Suprapubic skin (tissue), 4 donors: Measurements from ENCODE around the gene OSTM1. TPM values are rescaled to one million over a fixed set of nuclear protein-coding genes. Genes with fewer than 3 reads are reported as not detected.

ENCODE experiments used
- DNase-seq, 2 donors: peaks; one replicate each; pipeline ENCODE4 v3.0.0-alpha.2; 2019; ENCODE audit warnings: low spot score in 2 of 2
- H3K27ac ChIP-seq: fragments of 200-600 bp; sonication (generic); one replicate; pipeline ENCODE4 v1.5.1; 2019
- H3K27me3 ChIP-seq: fragments of 200-600 bp; sonication (generic); one replicate; pipeline ENCODE4 v1.5.1; 2019
- H3K36me3 ChIP-seq: fragments of 200-600 bp; sonication (generic); one replicate; pipeline ENCODE4 v1.5.1; 2019
- H3K4me1 ChIP-seq: fragments of 200-600 bp; sonication (generic); one replicate; pipeline ENCODE4 v1.5.1; 2019
- H3K4me3 ChIP-seq: fragments of 200-600 bp; sonication (generic); one replicate; pipeline ENCODE4 v1.5.1; 2019; ENCODE audit warnings: mild to moderate bottlenecking
- H3K9me3 ChIP-seq: fragments of 200-600 bp; sonication (generic); one replicate; pipeline ENCODE4 v1.5.1; 2019
- EP300 ChIP-seq: sonication (generic); formaldehyde crosslinking; IDR thresholded peaks from one replicate; pipeline ENCODE4 v1.6.1; 2017; ENCODE audit warnings: antibody characterized with exemption
- POLR2A ChIP-seq, 2 donors: fragments of 450-650 bp; IDR thresholded peaks; one replicate each; pipeline ENCODE4 v1.6.1; 2017; ENCODE audit warnings: antibody characterized with exemption in 2 of 2, mild to moderate bottlenecking in 2 of 2, moderate library complexity in 2 of 2
- POLR2AphosphoS5 ChIP-seq, 3 donors: sonication (generic); formaldehyde crosslinking; IDR thresholded peaks; one replicate each; pipeline ENCODE4 v1.6.1; 2017; ENCODE audit warnings: antibody characterized with exemption in 3 of 3
- WGBS: methylation state at CpG from one replicate; pipeline ENCODE4 v1.1.5; 2018; 5-methylcytosine and 5-hydroxymethylcytosine counted together
- total RNA-seq, 4 donors: library from RNA; depleted of rRNA; stranded (reverse); fragments of >200 nt; gene quantifications; one replicate each; pipeline ENCODE4 v1.1.0, GENCODE V29; 2016
- TF ChIP-seq, protein P1 (sequence below), 2 donors: fragments of 200-600 bp in 1 of 2; fragments of 450-650 bp in 1 of 2; sonication (generic) in 1 of 2; IDR thresholded peaks; one replicate each; pipeline ENCODE4 v1.5.1; 2016 to 2019; ENCODE audit warnings: antibody characterized with exemption in 2 of 2, mild to moderate bottlenecking in 1 of 2, moderate library complexity in 1 of 2

Gene OSTM1
- total RNA-seq, 4 donors from 2014 or later = 26.9 to 44.5 (median 38.2) TPM

DNA sequence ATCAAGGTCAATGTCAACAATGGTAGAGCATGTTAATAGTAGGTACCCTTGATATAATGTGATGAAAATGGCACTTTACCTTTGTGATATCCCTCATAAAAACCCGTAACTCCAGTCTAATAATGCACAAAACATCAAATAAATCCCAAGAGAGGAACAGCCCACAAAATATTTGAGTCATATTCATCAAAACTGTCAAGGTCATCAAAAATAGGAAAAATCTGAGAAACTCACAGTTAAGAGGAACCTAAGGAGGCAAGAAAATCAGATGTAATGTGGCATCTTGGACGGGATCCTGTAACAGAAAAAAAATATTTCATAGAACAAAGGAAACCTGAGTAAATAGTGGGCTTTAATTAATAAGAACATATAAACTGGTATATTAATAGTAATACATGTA lies 25.5 kb upstream of the OSTM1 start:
- DNase-seq = no peak
- Histone ChIP-seq H3K4me1 (no peaks in the 10 kb centered on the region), H3K27me3 (peaks cover 9% of the 10 kb centered on the region), H3K9me3 (no peaks in the 10 kb centered on the region), H3K36me3 (no peaks in the 10 kb centered on the region), H3K4me3 (no peak overlapping the region), H3K27ac (no peak overlapping the region)
- 88% methylated on average over 2 of the region's 2 CpGs for WGBS
- no peak for TF ChIP-seq POLR2A (IDR thresholded peaks at IDR 0.05)
- TF ChIP-seq, protein P1, sequence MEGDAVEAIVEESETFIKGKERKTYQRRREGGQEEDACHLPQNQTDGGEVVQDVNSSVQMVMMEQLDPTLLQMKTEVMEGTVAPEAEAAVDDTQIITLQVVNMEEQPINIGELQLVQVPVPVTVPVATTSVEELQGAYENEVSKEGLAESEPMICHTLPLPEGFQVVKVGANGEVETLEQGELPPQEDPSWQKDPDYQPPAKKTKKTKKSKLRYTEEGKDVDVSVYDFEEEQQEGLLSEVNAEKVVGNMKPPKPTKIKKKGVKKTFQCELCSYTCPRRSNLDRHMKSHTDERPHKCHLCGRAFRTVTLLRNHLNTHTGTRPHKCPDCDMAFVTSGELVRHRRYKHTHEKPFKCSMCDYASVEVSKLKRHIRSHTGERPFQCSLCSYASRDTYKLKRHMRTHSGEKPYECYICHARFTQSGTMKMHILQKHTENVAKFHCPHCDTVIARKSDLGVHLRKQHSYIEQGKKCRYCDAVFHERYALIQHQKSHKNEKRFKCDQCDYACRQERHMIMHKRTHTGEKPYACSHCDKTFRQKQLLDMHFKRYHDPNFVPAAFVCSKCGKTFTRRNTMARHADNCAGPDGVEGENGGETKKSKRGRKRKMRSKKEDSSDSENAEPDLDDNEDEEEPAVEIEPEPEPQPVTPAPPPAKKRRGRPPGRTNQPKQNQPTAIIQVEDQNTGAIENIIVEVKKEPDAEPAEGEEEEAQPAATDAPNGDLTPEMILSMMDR (IDR thresholded peaks at IDR 0.05) = no peak
- no peak for TF ChIP-seq EP300
- no peak for TF ChIP-seq POLR2AphosphoS5 (IDR thresholded peaks at IDR 0.05)

DNA sequence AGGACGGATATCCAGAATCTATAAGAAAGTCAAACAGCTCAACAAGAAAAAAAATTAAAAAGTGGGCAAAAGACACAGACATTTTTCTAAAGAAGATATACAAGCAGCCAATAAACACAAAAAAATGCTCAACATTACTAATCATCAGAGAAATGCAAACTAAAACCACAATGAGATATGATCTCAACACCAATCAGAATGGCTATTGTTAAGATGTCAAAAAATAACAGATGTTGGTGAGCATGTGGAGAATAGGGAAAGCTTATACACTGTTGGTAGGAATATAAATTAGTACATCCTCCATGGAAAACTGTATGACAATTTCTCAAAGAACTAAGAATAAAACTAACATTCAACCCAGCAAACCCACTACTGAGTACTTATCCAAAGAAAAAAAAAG lies 23.3 kb upstream of the OSTM1 start:
- Histone ChIP-seq H3K36me3 (no peaks in the 10 kb centered on the region), H3K27me3 (peaks cover 14% of the 10 kb centered on the region), H3K4me3 (no peak overlapping the region), H3K9me3 (no peaks in the 10 kb centered on the region), H3K4me1 (no peaks in the 10 kb centered on the region), H3K27ac (no peak overlapping the region)
- DNase-seq = no peak
- TF ChIP-seq, protein P1 (IDR thresholded peaks at IDR 0.05) = no peak
- TF ChIP-seq POLR2A (IDR thresholded peaks at IDR 0.05) (no peak), EP300 (no peak), POLR2AphosphoS5 (IDR thresholded peaks at IDR 0.05) (no peak)
- 92% methylated on average over 1 of the region's 1 CpG for WGBS

DNA sequence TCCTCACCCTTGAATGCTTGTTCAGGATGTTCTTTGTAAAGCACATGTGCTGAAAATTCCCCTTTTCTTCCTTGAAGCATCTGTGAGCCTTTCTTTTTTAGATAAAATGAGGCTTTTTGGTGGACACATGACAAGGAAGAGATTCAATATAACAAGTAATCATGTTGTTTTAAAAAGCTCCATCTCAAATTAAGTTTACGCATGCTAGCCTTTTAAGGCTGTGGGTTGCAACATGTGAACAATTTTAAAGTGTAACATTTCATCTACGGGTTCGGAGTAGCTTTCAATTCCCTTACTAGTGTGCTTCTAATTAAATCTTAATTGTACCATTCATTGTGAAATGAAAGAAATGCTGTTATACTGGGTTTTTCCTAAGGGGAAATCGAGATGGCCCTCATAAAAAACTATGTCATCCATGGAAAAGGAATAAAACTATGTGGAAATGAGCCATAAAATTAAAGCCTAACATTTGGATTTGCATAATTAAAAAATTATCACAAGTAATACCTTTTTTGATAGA lies 19.3 kb upstream of the OSTM1 start:
- DNase-seq = no peak
- TF ChIP-seq POLR2AphosphoS5 (IDR thresholded peaks at IDR 0.05) = no peak
- no peak for TF ChIP-seq EP300
- TF ChIP-seq POLR2A (IDR thresholded peaks at IDR 0.05) = no peak
- TF ChIP-seq, protein P1 (IDR thresholded peaks at IDR 0.05) = no peak
- H3K4me1 ChIP-seq = no peaks in the 10 kb centered on the region
- no peak overlapping the region for H3K4me3 ChIP-seq
- H3K9me3 ChIP-seq = no peaks in the 10 kb centered on the region
- H3K36me3 ChIP-seq = no peaks in the 10 kb centered on the region
- H3K27me3 ChIP-seq = peaks cover 14% of the 10 kb centered on the region
- H3K27ac ChIP-seq = no peak overlapping the region
- 60% methylated on average over 4 of the region's 4 CpGs for WGBS

DNA sequence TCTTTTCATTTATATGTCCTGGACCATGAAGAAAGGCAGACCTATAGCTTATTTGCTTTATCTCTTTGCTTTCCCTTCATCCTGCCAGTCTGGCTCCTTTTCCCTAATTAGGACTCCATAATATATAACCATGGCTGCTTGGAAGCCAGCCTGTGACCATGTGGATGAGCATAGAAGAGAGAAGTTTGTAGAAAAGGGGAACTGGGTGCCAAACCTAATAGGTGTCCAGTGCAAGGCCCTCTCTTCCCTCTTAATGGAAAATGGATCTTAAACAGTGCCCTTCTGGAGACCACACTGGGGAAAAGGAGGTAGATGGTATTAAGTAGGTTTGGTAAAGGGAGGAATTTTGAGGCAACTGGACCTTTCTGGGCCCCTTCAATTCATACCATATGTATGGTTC lies 16.7 kb upstream of the OSTM1 start:
- H3K36me3 ChIP-seq = no peaks in the 10 kb centered on the region
- H3K9me3 ChIP-seq = no peaks in the 10 kb centered on the region
- no peak overlapping the region for H3K27ac ChIP-seq
- no peak for TF ChIP-seq POLR2A (IDR thresholded peaks at IDR 0.05)
- no peak for TF ChIP-seq EP300
- TF ChIP-seq, protein P1 (IDR thresholded peaks at IDR 0.05) = no peak
- no peak for TF ChIP-seq POLR2AphosphoS5 (IDR thresholded peaks at IDR 0.05)
- no peak for DNase-seq
- H3K4me3 ChIP-seq = no peak overlapping the region
- H3K27me3 ChIP-seq = peaks cover 12% of the 10 kb centered on the region
- H3K4me1 ChIP-seq = no peaks in the 10 kb centered on the region

DNA sequence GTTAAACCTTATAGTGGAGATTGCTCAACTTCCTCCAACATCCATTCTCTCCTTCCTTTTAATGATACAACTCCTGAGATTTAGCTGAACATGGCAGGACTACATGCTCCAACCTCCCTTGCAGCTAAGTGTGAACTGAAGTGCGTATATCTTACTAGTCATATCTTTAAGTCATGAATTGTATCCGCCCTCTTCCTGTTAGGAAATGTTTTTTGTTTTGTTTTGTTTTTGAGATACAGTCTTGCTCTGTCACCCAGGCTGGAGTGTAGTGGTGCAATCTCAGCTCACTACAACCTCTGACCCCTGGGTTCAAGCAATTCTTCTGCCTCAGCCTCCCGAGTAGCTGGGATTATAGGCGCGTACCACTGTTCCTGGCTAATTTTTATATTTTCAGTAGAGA lies 8.8 kb upstream of the OSTM1 start:
- Histone ChIP-seq H3K27me3 (no peaks in the 10 kb centered on the region), H3K4me1 (no peaks in the 10 kb centered on the region), H3K27ac (no peak overlapping the region), H3K36me3 (no peaks in the 10 kb centered on the region), H3K4me3 (no peak overlapping the region), H3K9me3 (no peaks in the 10 kb centered on the region)
- WGBS = 90% methylated on average over 5 of the region's 5 CpGs
- TF ChIP-seq EP300 (no peak), POLR2A (IDR thresholded peaks at IDR 0.05) (no peak), POLR2AphosphoS5 (IDR thresholded peaks at IDR 0.05) (no peak)
- TF ChIP-seq, protein P1 (IDR thresholded peaks at IDR 0.05) = no peak
- DNase-seq = no peak
